HG02943 (cell line): ENCODE measurements around the gene PUM2.

Source experiments
- ATAC-seq: cut with Tn5 transposase; IDR thresholded peaks from one replicate; pipeline ENCODE4 v1.9.1; 2021; ENCODE audit warnings: mild to moderate bottlenecking, low read depth, moderate library complexity; ENCODE audit not compliant: unreplicated experiment

PUM2 gene

DNA sequence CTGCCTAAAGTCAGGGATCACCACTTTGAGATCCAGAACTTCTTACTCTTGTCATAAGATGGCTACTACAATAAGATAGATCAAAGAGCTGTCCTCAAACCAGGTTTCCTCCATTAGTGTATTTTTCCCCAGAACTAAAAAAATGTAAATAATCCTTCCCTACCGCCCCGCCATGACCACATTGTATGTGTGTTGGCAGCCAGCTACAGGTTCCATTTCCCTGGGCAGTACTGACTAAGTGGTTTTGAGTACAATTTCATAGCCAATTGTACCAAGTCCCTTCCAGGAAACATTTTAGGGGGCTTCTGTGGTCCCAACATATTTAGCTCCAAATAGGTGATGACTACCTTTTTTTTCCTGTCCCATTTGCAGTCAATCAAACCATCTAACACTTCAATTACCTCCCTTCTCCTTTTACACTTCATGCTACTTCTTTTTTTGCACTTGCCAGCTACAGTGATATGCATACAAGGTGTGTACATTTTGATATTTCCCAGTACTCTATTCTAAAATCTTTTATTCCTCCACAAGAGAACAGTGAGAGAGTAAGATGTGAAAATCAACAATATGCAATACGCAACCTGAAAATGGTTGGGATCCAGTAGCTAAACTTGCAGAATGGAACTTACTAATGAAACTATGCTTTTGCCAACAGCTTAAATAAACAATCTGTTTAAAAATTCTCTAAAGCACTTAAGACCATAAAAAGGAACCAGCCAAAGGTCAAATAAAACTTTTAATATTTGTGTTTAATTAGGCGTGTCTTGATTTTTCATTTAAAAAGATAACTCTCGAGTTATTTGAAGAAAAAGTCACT is 3.9 kb downstream of the PUM2 start:
- ATAC-seq, result no peak

- ATAC-seq, result no peak
Observed at GRCh38 chr2:20343128-20343527, 7.5 kb downstream of the PUM2 start.

- no peak for ATAC-seq
Observed at GRCh38 chr2:20339012-20339411, 11.6 kb downstream of the PUM2 start.

- no peak for ATAC-seq
Observed at GRCh38 chr2:20334605-20335203, 15.9 kb downstream of the PUM2 start.

GRCh38 chr2:20333738-20334137 is 16.9 kb downstream of the PUM2 start:
- ATAC-seq, result no peak

GRCh38 chr2:20330192-20330591 is 20.5 kb downstream of the PUM2 start:
- ATAC-seq, result no peak

- no peak for ATAC-seq
Observed at GRCh38 chr2:20327370-20327769, 23.3 kb downstream of the PUM2 start.

GRCh38 chr2:20326163-20326780 is 24.4 kb downstream of the PUM2 start:
- no peak for ATAC-seq

- ATAC-seq, result no peak
Observed at GRCh38 chr2:20322527-20323300, 27.9 kb downstream of the PUM2 start.

DNA sequence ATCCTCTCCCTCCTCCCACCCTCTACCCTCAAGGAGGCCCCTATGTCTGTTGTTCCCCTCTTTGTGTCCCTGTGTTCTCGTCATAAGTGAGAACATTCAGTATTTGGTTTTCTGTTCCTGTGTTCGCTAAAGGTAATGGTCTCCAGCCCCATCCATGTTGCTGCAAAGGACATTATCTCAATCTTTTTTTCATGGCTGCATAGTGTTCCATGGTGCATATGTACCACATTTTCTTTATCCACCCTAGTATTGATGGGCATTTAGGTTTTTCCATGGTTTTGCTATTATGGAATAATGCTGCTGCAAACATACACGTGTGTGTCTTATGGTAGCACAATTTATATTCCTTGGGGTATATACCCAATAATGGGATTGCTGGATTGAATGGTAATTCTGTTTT is 33.0 kb downstream of the PUM2 start:
- ATAC-seq, result no peak

DNA sequence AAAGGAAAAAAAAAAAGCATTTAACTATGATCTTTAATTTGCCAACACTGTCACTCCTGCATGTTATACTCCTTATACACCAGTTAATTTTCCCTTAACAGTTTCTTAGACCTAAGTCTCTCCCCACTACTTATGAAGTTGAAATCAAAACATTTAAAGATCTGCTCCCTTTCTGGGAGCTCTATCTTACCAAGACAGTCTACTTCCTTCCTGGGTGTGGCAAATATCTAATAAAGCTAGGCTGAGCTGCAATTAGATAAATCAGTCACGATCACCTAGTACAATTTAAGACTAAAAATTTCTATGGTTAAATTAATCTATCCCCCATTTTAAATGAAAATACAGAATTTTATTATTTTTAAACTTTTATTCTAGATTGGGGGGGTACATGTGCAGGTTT is 33.4 kb downstream of the PUM2 start:
- no peak for ATAC-seq

DNA sequence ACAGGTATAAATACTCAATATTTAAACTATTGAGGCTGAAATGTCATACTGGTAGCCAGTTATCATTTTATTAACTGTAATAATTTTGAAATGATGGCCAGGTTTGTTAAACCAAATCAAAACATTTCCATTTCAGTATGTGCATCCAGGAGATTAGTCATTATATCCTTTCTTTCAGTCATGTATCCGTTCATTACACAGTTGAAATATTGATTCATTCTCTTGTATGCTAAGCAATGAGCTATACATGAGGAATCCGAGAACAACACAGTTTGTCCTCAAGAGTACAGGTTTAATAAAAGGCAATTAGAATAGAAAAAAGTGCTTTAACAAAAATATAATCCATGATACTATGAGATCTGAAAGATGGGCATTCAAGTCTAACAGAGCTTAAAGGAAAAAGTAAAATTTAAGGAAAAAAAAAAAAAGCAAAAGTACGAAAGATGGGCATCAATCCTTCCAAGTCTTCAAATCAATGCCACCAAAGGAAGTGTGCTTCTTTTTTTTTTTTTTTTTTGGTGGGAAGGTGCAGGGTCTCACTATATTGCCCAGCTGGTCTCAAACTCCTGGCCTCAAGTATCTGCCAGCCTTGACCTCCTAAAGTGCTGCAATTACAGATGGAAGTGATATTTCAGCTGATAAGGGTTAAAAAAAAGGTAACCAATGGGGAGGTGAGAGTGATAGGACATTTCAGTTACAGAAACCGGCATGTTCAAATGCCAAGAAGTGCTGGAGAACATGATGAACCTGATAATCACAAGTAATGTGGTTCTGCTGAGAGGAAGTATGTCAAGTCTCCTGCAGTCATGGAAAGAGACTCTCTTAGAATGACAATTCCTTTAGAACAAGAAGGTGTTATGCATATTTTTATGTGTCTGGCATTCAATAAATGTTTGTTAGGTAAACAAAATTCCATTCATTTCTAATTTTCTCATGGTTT is 35.8 kb downstream of the PUM2 start:
- no peak for ATAC-seq

GRCh38 chr2:20313659-20314058 is 37.0 kb downstream of the PUM2 start:
- ATAC-seq, result no peak

DNA sequence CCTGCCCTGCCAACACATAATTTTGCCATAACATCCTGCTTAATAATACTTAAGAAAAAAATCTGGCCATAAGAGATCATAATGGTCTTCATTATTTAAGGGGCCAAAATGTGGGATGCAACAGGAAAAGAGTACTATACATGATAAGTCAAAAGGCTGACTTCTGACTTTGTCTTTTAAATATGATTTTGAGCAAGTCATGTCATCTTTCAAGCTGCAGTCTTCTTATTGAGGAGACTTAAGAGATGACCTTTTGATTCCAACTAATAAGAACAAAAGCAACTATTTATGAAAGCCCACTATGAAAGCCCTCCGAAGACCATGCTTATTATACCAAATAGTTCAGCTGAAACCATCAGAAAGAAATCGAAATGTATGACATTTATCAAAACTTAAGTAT is 41.6 kb downstream of the PUM2 start:
- no peak for ATAC-seq

GRCh38 chr2:20307311-20307710 is 43.3 kb downstream of the PUM2 start:
- no peak for ATAC-seq

DNA sequence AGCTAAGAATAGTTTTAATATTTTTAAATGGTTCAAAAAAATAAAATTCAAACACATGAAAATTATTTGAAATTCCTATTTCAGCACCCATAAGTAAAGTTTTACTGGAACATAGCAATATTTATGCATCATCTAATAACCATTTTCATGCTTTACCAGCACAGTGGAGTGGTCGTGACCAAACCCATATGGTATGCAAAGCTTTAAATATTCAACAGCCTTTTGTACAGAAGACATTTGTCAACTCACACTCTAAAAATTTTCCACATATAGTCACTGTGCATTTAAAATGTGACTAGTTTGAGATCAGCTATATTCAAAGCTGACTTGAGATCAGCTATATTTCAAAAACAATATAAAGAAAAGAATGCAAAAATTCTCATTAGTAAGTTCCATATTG is 46.2 kb downstream of the PUM2 start:
- no peak for ATAC-seq

- no peak for ATAC-seq
Observed at GRCh38 chr2:20303966-20304365, 46.7 kb downstream of the PUM2 start.

DNA sequence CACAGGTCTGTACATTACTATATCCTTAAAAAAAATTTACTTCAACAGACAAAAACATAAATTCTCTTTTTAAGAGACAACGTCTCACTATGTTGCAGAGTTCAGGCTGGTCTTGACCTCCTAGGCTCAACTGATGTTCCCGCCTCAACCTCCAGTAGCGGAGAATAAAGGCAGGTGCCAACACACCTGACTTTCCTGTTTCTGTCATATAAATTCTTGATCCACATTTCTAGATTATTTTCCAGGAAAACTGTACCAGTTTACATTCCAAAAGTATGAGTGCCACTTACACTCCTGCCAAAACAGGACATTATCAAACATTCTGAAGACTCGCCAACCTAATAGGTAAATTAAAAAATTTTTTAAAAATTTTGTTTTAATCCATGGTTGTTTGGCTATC is 48.6 kb downstream of the PUM2 start:
- ATAC-seq, result no peak

DNA sequence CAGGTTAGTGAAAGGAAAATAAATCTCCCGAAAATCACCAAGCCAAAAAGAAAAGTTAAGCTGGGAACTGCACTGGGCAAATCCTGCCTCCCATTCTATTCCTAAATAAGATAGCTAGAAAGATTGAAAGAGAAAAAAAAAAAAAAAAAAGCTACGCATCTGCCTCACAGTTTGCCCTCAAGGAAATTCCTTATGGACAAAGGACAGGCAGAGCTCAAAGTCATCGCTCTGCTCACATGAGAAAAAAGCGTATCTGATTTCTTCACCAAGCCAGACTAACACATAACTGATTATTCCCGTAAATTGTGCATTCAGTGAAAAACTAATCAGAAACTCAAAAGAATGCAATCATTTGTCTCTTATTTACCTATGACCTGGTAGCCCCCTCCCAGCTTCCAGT is 50.0 kb downstream of the PUM2 start:
- ATAC-seq, result no peak

DNA sequence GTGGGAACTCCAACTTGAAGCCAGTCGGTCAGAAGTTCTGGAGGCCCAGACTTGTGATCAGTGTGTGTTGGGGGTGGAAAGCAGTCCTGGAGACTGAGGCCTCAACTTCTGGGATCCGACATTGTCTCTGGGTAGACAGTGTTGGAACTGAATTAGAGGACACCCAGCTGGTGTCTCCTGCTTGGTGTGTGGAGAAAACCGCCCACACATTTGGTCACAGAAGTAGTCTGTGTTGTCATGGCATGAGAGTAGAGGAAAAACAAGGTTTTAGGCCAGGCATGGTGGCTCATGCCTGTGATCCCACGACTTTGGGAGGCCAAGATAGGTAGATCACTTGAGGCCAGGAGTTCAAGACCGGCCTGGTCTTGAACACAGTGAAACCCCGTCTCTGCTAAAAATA is 51.5 kb downstream of the PUM2 start:
- no peak for ATAC-seq
